T follicular helper cell (primary cell): ENCODE measurements around the gene WDR27.
"Not testable (repeated sequence)": the region's sequence is repeated elsewhere in the genome, so short reads cannot be mapped to it uniquely, and the experiment has no call there.

Experiments
- DNase-seq: peaks from one replicate; pipeline ENCODE4 v3.0.0-alpha.2; 2020; ENCODE audit warnings: low read depth

WDR27 gene

DNA sequence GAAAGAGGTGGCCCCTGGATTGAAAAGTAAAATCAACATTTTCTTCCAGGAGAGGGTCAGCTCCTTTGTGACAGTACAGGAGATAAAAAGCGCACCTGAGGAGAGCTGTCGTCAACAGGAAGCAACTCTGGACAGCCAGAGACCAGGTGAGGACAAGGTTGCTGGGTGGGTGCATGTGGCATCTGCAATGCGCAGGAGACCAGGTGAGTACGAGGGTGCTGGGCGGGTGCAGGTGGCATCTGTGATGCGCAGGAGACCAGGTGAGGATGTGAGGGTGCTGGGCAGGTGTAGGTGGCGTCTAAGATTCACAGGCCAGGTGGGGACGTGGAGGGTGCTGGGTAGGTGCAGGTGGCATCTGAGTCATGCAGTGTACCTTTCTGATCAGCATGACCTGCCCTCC lies 38.4 kb downstream of the WDR27 start:
- DNase-seq, result no peak

- no peak for DNase-seq
Observed at GRCh38 chr6:169661391-169661756, 40.5 kb downstream of the WDR27 start.

GRCh38 chr6:169660751-169661390 lies 41.0 kb downstream of the WDR27 start:
- DNase-seq, result no peak

DNA sequence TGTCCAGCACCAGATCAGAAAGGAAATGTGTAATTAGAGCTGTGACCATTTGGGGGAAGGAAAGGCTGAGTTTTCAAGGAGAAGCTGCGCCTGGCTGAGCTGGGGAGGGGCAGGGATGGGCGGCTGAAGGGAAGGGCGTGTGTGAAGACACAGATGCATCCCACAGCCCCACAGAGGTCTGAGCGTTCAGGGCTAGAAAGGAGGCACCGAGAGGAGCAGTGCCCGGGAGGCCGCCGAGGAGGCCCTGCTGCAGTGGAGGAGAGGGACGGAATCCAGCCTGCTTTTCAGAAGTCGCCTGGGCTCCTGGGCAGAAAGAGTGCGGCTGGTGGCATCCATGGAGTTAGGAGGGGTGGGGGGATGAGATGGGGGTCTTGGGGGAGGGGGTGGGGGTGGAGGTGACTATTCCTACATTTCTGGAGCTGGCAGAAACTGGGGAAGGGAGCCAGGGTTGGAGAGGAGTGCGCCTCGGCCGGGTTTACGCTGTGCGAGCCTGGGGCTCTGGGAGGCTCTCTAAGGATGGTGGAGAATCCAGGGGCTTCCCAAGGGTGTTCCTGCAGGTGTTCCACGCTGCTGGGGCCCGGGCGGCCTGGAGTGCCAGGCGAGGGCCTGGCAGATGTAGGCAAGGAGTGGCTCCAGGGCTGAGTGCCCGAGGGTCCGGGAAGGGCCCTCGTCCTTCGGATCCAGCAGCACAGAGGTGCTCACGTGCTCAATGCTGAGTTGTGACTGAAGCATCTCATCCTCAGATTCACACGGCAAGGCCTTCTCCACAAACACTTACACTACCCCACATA lies 41.8 kb downstream of the WDR27 start:
- DNase-seq, result no peak

- no peak for DNase-seq
Observed at GRCh38 chr6:169657284-169657610, 44.6 kb downstream of the WDR27 start.

DNA sequence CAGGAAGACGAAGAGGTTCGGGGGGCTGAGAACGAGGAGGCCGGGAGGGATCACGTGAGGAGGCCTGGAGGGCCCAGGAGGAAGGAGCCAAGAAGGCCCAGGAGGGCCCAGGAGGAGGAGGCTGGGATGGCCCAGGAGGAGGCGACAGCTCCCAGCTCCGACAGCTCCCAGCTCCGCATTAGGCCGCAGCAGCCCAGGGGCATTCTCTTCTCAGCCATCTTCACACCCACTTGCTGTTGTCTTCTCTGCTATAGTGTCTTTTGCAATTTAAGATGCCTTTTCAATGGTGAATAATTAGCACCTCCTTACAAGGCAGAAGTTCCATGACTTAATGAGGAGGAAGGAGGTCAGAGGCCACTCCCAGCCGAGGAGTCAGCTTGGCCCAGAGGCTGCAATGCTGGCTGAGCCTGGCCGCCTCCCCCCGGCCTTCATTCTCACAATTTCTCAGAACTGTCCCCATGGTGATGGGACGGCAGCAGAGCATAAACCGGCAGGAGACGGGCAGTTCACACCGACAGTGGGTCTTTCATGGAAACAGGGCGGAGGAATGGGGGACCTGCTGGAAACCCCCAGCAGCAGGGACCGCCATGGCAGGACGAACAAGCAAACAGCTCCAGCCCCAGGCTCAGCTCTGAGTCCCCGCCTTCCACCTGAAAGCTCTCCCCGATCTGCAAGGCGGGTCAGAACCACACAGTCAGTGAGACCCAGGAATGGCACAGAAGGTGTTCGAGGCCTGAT lies 45.1 kb downstream of the WDR27 start:
- no peak for DNase-seq

DNA sequence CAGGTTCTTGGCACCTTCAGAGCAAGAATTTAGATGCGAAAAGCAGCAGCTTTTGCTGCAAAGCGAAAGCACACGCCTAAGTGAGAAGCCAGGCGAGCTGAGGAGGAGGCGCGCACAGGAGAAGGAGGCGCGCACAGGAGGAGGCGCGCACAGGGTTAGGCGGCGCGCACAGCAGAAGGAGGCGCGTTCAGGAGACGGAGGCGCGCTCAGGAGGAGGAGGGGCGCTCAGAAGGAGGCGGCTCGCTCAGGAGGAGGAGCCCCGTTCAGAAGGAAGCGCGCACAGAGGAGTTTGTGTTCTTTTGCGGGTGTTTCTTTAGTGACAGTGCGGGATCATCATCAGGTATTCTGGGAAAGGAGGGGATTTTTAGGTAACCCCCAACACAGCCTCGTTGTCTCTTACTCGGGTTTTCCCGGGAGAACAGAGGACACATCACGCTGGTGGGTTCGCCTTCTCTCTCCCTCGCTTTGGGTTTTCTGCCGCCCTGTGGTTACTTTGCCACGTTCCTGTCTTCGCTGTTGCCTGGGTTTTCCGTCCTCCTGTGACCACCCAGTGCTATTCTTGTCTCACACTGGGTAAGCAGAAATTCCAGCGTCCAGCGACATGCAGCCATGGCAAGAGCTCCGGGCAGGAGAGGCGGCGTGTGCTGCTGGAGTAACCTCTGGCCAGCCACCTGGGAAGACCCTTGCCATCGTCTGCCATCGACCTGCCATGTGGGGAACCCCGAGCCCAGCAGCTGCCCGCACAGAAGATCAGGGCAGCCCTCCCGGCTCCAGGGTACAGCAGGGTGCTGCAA lies 47.0 kb downstream of the WDR27 start:
- DNase-seq, result peak; percentile 60

GRCh38 chr6:169653691-169654090 lies 48.1 kb downstream of the WDR27 start:
- DNase-seq, result no peak

DNA sequence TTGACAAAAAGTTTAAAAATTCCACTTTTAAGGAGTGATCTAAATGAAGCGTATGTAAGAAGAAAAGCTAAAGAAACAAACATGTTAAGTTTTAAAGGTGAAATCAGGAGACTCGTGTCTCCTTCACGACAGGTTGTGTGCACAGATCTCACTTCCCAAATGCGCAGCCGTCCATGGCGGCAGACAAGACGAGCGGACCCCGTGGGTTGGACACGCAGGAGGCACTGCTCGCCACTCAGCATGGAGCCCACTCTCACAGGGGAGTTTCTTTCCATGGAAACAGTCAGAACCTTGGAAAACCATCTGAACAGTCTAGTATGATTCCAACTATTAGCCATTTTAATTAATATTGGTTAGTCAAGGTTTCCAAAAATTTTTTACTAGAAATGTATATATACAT lies 48.9 kb downstream of the WDR27 start:
- DNase-seq, result no peak

GRCh38 chr6:169651498-169651897 lies 50.3 kb downstream of the WDR27 start:
- no peak for DNase-seq

- DNase-seq, result no peak
Observed at GRCh38 chr6:169650959-169651292, 50.9 kb downstream of the WDR27 start.

DNA sequence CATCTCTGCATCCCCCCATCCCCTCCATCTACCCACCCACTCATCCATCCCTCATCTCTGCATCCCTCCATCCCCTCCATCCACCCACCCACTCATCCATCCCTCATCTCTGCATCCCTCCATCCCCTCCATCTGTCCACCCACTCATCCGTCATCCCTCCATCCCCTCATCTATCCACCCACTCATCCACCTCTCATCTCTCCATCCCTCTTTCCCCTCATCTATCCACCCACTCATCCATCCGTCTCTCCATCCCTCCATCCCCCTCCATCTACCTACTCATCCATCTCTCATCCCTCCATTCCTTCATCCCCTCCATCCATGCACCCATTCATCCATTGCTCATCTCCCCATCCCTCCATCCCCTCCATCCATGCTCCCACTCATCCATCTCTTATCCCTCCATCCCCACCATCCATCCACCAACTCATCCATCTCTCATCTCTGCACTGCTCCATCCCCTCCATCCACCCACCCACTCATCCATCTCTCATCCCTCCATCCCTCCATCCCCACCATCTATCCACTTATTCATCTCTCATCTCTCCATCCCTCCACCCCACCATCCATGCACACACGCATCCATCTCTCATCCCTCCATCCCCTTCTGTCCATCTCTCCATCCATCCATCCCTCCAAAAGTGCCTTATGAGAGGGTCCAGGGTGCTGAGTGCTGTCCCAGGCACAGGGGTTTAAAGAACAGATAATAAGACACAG lies 51.4 kb downstream of the WDR27 start:
- DNase-seq, result no peak

- DNase-seq, result no peak
Observed at GRCh38 chr6:169648617-169649016, 53.2 kb downstream of the WDR27 start.

- DNase-seq, result no peak
Observed at GRCh38 chr6:169648092-169648491, 53.7 kb downstream of the WDR27 start.

DNA sequence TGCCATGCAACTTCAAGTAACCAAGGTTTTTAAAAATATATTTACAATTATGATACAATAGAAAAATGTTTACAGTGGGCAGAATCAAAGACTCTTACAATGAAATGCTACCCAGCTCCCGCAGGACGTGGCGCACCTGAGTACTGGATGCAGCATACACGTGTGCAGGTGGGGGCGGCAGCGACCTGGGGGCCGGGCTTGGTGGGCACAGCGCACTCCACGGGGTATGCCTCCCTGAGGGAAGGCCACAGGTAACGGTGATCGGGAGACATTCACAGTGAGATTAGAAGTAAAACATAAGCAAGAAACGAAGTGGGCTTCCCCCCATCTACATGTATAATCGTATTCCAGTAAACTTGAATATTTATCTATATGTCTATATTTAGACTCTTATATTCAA lies 54.2 kb downstream of the WDR27 start:
- no peak for DNase-seq

GRCh38 chr6:169646906-169647567 lies 54.8 kb downstream of the WDR27 start:
- no peak for DNase-seq

GRCh38 chr6:169645459-169645858 lies 56.4 kb downstream of the WDR27 start:
- DNase-seq, result not testable (repeated sequence)

DNA sequence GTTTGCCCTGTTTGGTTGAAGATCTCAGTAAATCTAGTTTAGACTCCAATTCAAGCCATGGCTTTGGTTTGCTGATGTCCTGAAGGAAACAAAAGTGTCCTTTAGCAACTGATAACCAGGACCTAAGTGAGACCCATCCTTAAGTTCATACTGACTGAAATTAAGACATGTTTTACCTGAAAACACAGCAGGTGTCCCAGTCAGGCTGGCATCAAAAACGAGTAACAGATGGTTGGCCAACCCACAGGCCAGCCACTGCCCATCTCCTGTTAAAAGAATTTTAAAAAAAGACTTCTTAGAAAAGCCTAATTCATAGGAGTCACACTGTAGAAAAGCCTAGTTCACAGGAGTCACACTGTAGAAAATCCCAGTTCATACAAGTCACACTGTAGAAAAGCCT lies 58.3 kb downstream of the WDR27 start:
- DNase-seq, result no peak

DNA sequence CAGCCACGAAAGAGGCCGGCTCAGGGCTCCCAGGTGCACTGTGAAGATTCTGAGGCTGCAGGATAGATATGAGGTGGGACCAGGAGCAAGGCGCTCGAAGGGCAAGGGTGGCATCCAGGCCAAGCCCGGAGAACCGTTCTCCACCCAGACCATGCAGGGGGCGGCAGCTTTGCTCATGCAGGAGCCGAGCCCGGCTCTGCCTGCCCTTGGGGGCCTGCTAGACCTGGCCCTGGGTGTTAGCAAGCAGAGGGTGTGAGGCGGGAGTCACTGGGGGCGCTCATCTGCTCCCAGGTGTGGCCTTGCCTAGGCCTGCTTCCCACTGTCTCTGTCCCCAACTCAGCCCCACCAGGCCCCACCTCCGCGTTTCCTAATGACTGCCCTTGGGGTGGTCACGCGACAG lies 59.4 kb downstream of the WDR27 start:
- no peak for DNase-seq

GRCh38 chr6:169641461-169642085 lies 60.3 kb downstream of the WDR27 start:
- DNase-seq, result no peak

DNA sequence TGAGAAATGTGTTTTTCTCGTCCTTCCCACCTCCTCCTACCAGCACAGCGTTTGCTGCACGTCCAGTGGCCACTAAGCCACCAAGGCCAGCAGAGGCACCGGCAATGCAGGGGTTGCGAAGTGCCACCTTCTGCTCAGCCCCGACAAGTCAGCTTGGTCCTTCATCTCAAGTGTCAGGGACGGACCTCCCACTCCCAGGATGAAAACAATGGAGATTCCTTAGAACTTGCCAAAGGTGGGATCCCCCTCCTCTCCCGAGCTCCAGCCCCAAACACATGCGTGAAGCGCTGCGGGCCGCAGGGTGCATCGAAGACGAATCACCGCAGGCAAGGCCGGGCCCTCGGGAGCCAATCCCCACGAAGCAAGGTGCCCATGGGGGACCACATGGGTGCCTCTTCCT lies 60.8 kb downstream of the WDR27 start:
- DNase-seq, result no peak
